ENCODE measurements around the gene LHX4.
A peak's percentile ranks its signal among the peaks of the same experiment; 100 is the strongest.

Gene LHX4

DNA sequence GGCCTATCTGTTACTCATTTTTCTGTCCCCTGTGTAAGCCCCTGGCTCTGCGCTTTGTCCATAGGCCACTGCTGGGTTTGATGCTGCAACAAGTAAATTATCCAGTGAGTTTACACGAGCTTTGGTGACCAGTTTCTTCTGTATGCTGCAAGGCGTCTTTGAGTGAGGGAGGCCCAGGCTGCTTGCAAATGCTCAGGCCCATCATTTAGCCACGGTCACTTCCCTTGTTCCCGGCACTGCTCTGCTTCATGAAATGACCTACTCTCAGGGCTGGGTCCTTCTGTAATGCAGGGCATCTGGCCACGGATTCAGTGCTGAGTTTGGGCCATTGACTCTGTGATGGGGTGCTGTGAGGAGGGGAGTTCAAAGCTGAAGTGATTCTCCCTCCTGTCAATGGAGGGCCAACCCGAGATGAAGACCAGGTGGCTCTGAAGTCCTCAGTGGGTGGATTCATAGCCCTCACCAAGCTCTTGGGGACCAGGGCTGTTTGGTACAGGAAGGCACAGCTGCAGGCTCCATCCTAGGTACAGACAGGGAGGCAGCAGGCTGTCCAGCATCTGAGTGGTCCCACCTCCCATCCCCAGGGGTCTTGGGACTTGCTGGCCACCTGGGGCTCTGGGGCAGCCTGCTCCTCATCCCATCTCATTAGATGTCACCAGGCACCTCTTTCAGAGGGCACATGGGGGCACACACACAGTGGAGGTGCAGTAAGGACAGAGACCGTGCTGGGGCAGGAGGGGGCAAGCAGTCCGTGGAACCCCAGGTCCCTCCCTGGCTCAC lies 21.7 kb downstream of the LHX4 start:
- in situ Hi-C loops (cut with MboI; ENCODE audit: low pct_unique_long_range_greater_than_20kb, low sequenced_read_pairs) = loop anchor here (10.0 kb wide), 1 partner anchor 233 kb away; no protein-coding TSS in a partner anchor
- DNase-seq = no peak

DNA sequence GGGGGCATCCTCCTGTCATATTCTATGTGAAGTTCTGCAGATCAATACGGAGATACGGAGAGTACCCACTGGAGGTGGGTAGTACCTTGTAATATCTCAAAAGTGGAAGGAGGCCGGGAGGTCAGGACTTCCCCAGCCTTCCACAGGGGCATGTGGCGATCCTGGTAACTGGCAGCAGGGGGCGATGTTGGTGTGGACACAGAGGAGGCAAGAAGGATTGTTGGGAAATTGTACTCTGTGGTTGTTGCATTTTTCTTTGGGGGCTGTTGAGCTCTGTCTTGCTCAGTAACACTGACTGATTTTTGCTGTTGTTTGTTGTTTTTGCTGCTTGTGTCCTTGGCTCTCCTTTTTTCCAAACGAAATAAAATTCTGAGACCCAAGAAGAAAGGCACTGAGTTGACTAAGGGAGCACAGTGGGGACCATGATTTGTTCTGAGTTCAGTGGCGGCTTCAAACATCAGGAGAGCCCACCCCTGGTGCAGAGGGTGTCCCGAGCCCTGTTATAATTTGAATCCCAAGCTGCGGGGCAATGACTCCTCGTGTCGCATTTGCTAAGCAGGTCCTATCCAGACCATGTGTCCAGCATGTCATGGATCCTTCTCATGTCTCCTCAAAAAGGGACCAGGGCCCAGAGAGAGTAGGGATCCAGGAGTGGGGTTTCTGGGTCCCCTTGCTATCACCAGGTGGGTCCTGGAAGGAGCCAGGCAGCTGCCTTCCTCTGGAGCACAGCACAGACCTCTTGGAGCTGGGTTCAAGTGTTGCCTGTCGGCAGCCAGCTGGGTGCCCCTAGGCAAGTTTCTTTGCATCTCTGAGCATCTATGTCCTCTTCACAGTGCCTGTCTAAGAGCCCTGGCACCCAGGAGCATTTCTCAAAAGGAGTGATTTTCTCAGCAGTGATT lies 22.8 kb downstream of the LHX4 start:
- in situ Hi-C loops (cut with MboI; ENCODE audit: low pct_unique_long_range_greater_than_20kb, low sequenced_read_pairs) = loop anchor here (10.0 kb wide), 1 partner anchor 232 kb away; no protein-coding TSS in a partner anchor
- DNase-seq = peak; percentile 89

DNA sequence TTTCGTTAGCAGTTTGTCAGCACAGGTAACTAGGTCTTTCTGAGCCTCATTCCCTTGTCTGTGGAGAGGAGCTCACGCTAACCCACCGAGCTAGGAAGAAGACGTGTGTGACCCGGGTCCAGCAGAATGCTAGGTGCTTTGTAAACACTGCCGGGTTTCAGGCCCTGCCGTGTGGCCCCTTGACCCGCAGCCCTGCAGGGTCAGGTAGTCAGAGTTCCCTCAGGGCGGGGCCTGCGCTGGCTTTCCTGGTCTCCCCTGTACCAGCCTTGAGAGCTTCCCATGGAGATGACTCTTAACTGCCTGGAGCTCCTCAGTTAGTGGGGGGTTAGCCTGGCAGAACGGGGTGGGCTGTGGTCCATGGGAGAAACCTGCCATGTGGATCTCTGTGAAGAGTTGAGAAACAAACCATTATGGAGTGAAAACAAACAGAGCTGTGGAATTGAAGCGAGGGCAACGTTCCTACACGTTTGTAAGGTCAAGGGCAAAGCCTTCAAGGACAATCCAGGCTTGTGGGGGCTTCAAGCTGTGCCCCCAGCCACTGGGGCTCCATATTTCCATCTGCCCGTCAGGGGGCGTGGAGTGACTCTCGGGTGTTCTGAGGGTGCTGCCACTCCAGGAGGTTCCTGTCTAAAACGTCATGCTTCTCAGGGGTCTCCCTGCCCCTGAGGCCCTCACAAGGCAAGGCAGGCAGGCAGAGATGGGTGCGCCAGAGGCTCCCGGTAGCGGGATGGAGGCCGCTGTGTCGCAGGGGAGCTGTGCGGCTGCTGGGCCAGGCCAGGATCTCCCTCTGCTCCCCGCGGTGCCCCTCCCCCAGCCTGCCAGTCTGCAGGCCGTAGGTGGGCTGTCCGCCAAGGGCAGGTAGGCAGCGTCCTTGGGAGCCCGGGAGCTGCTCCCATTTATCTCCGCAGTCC lies 23.8 kb downstream of the LHX4 start:
- DNase-seq = no peak
- in situ Hi-C loops (cut with MboI; ENCODE audit: low pct_unique_long_range_greater_than_20kb, low sequenced_read_pairs) = loop anchor here (10.0 kb wide), 1 partner anchor 231 kb away; no protein-coding TSS in a partner anchor

DNA sequence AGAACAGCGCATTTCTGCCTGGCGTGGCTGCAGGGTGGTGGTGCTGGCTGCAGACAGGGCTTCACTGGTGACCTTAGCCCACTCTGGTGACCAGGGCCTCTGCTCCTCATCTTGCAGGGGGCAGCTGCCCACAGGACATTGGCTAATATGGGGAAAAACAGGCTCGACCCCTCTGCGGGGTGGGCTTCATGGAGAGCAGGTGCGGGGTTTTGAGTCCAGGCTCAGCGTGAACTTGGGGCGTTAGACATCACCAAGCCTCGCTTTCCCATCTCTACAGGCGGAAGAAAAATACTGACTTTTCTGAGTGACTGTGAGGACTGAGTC lies 24.4 kb downstream of the LHX4 start:
- in situ Hi-C loops (cut with MboI; ENCODE audit: low pct_unique_long_range_greater_than_20kb, low sequenced_read_pairs) = loop anchor here (10.0 kb wide), 1 partner anchor 230 kb away; no protein-coding TSS in a partner anchor
- no peak for DNase-seq

DNA sequence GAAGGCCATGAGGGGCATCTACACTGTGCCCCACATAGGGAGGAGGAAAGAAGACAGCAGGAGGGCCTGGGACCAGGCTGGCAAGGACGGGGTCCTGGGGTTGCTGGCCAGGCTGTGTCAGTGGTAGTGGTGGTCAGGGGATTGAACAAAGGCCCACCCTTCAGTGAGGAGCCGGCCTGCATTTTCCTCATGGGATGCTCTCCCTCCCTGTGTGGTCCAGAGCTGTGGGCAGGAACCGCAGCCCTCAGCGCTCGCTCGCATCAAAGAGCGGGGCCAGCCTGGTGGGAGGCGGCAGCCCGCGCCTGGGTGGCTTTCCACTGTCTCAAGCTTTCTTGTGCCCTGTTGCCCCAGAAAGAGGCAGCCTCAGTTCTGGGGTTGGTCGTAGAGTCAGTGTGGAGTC lies 24.8 kb downstream of the LHX4 start:
- DNase-seq = no peak
- in situ Hi-C loops (cut with MboI; ENCODE audit: low pct_unique_long_range_greater_than_20kb, low sequenced_read_pairs) = loop anchor here (10.0 kb wide), 1 partner anchor 230 kb away; no protein-coding TSS in a partner anchor

DNA sequence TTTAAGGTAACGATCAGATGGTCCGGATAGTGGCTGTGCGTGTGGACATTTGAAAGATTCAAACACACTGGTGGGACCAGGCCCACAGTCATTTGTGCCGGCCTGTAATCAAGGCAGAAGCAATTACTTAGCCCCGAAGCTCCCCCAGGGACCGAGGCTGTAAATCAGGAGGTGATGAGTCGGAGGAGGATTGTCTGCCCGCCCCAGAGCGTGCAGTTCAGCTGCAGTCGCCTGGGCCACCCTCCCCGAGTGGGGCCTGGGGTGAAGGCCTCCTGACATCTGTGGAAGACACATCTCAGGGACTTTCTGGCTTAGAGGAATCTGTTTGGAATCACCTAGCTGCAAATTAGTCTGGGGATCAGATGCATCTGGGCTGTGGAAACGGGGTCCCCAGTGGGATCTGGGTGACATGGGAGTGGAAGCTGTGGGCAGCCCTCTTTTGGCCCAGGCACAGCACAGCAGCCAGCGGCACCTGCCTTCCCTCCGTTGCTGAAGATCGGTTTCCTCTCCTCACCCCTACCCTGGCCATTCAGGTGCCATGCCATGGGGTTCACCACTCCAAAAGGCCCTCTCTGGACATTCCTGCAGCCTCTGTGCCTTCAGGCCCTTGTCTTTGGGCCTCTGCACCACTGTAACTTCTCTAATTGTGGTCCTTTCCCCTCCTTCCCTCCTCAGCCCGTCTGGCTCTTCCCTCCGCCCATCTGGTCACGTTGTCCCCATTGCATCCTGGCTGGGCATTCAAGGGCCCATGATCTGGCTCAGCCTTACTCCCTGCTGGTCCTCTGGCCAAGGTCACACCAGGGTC lies 25.7 kb downstream of the LHX4 start:
- DNase-seq = no peak
- in situ Hi-C loops (cut with MboI; ENCODE audit: low pct_unique_long_range_greater_than_20kb, low sequenced_read_pairs) = loop anchor here (10.0 kb wide), 1 partner anchor 229 kb away; no protein-coding TSS in a partner anchor

DNA sequence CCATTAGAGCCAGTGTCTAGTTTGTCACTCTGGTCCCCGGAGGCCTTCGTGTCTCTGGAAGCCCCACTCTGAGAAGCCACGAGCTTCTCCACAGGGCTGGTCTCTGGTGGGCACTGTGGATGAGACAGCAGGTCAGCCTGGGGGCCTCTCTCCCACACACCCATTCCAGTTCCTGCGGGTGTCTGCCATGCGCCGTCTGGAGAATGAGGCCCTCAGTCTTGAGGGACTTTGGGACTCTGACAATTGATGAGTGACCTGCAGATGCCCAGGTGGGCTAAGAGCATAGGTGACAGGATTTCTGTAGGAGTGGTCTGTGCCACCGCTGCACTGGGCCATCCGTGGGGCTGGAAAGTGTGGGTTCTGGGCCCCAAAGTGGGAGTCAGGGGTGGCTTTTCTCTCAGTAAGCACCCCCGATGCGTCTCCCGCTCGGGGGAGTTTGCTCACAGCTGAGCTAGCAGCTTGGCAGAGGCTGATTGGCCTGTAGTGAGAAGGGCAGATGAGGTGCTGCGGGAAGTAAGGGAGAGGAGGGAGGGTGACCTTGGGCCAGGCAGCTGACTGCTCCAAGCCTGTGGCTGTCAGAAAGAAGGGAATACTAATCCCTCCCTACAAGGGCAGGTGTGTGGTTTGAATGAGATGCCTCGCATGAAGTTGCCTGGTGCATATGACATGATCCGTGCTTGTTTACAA lies 26.4 kb downstream of the LHX4 start:
- in situ Hi-C loops (cut with MboI; ENCODE audit: low pct_unique_long_range_greater_than_20kb, low sequenced_read_pairs) = loop anchor here (10.0 kb wide), 1 partner anchor 228 kb away; no protein-coding TSS in a partner anchor
- no peak for DNase-seq

DNA sequence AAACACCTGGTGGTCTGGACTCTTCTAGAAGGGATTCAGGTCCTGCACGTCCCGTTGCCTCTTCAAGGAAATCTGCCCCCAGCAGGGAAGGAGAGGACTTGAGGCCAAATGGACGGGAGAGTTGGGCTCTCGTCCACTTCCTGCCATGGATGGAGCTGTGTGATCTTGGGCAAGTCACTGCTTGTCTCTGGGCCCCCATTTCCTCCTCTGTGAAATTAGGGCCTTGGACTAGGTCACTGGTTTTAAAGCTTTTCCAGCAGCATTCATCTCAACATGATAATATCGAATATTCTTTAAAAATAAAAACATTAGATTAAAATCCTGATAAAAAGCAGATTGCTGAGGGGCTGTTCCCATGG lies 26.9 kb downstream of the LHX4 start:
- in situ Hi-C loops (cut with MboI; ENCODE audit: low pct_unique_long_range_greater_than_20kb, low sequenced_read_pairs) = loop anchor here (10.0 kb wide), 1 partner anchor 228 kb away; no protein-coding TSS in a partner anchor
- DNase-seq = no peak

DNA sequence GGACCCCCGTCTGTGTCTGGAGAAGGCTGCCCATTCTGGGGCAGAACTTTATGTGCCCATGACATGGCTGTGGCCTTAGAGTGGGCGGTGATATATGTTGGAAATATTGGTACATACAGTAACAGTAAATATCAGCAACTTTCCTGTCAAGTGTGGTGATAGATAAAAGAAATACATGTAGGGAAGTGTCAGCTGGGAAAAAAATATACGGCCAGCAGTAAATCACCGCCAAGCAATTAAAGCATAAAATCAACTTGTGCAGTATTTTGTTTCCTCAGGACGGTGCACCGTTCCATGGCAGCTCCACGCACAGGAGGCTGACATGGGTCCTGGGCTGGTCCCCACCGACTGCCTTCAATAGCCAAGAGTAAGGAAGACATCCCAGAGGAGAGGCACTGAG lies 27.4 kb downstream of the LHX4 start:
- in situ Hi-C loops (cut with MboI; ENCODE audit: low pct_unique_long_range_greater_than_20kb, low sequenced_read_pairs) = loop anchor here (10.0 kb wide), 1 partner anchor 227 kb away; no protein-coding TSS in a partner anchor
- no peak for DNase-seq

DNA sequence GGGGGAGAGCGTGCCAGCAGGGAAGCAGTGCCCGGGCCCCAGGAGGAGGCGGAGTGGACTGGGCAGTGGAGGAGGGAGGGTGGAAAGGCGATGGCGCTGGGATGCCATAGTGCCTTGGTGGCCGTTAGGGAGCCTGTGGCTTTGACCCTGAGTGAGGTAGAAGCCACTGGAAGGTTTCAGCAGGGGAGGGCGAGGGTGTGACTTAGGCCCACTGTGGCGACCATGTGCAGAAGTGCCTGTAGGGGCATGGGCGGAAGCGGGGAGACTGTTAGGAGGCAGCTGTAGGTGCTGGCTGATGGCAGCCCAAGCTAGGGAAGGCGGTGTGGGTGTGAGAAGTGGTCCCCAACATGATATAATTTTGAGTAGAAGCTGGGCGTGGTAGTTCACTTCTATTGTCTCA lies 28.2 kb downstream of the LHX4 start:
- no peak for DNase-seq
- in situ Hi-C loops (cut with MboI; ENCODE audit: low pct_unique_long_range_greater_than_20kb, low sequenced_read_pairs) = loop anchor here (10.0 kb wide), 1 partner anchor 227 kb away; no protein-coding TSS in a partner anchor

DNA sequence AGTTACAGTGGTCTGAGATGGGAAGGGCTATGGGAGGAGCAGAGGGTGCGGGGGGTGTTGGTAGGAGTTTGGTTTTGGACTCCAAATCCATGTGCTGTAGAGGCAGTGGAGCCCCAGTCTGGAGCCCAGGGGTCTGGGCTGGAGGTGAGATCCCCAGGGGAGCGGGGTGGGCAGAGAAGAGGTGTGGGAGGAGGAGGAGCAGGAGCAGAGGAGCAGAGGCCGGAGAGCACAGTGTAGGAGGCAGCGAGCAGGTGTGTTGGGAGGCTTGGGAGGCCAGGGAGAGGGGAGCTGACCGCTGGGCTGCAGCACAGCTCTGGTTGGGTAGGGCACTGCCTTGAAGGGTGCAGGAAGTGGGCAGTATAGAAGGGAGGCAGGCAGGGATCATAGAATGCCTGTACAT lies 28.9 kb downstream of the LHX4 start:
- no peak for DNase-seq
- in situ Hi-C loops (cut with MboI; ENCODE audit: low pct_unique_long_range_greater_than_20kb, low sequenced_read_pairs) = loop anchor here (10.0 kb wide), 1 partner anchor 226 kb away; no protein-coding TSS in a partner anchor

DNA sequence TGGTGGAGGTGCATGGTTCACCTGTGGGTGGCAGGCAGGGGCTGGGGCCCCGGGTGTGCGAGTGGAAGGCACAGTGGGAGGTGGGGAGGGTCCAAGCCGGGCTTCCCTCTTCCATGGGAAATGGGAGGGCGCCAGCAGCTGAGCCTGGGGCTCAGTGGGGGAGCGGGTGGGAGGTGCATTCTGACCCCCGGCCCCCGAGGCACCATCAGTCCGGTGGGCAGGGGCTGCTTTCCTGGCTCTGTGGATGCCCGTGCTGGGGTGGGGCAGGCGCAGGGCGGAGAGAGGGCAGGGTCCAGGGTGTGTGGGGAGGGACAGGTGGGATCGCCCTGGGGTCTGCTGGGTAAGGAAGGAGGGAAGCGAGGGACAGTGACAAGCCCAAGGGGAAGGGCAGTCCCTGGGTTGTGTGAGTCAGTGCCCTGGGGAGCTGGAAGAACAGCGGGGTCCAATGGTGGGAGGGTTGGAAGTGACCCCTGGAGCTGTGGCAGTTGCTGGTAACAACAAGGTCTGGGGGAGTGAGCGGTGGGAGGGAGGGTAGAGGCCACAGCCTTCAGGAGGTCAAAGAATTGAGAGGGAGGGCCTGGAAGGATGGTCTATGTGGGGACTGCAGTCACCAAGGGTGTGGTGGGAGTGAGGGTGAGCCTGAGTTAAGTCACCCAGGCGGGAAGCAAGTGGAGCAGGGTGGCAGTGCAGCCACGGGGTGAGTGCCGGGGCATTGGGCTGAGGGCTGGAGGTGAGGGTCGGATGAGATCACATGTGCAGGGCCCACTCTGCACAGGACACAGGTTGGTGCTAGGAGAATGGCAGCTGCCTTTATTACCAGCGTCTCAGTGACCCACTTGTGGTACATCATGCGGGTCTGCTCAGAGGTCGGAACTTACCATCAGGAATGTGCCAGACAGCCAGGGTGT lies 29.6 kb downstream of the LHX4 start:
- no peak for DNase-seq
- in situ Hi-C loops (cut with MboI; ENCODE audit: low pct_unique_long_range_greater_than_20kb, low sequenced_read_pairs) = loop anchor here (10.0 kb wide), 1 partner anchor 225 kb away; no protein-coding TSS in a partner anchor

DNA sequence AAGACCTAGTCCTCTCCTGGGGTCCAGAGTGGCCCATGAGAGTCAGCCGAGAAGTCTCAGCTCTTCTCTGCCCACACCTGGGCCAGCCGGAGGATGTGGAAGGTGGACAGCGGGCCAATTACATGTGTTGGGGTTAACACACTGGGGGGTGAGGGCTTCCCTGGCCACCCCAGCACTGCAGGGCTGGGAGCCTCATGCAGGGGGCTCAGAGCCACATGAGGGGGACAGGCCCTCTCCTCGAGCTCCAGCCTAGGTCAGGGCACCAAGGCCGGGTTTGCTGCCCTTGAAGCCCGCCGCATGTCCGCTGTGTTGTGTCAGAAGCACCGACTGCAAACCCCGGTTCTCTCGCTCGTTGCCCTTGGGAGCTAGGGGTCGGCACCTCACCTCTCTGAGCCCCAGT lies 30.5 kb downstream of the LHX4 start:
- in situ Hi-C loops (cut with MboI; ENCODE audit: low pct_unique_long_range_greater_than_20kb, low sequenced_read_pairs) = no loop called here
- DNase-seq = no peak

DNA sequence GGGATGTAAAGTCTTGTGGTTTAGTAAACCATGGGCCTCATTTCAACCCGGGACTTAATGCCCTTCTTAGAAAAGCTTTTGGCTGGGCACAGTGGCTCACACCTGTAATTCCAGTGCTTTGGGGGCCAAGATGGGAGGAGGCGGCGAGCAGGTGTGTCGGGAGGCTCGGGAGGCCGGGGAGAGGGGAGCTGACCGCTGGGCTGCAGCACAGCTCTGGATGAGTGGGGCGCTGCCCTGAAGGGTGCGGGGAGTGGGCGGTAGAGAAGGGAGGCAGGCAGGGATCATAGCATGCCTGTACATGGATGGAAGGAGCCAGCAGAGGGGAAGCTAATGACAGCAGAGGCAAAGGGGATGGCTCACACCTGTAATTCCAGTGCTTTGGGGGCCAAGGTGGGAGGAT lies 31.0 kb downstream of the LHX4 start:
- DNase-seq = no peak
- in situ Hi-C loops (cut with MboI; ENCODE audit: low pct_unique_long_range_greater_than_20kb, low sequenced_read_pairs) = no loop called here

DNA sequence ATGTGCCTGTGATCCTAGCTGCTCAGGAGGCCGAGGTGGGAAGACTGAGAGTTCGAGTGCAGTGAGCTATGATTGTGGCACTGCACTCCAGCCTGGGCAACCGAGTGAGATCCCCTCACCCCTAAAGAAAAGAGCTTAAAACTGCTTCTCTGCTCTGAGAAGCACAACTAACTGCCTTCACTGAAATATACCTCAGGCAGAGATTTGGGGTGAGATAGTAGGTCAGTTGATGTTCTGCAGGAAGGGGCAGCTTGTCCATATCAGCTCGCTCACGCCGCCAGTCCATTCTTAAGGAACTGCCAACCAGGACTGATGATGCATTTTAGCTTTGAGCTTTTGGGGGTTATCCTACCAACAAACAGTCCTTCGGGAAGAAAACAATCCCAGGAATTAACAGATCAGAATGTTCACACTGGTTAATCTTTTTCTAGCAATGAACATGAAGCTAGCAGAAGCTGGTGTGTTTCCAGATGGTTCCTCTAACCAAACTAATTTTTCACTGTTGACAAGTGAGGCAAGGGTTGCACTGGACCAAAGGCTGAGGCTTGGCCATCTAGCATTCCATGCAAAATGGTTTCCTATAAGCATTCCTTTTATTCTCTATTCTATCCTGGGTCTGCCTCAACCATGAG lies 31.6 kb downstream of the LHX4 start:
- in situ Hi-C loops (cut with MboI; ENCODE audit: low pct_unique_long_range_greater_than_20kb, low sequenced_read_pairs) = no loop called here
- no peak for DNase-seq
